WTC11 (cell line): ENCODE results near the gene TMEM259. TPM values are rescaled to one million over a fixed set of nuclear protein-coding genes. Genes with fewer than 3 reads are reported as not detected.
A peak's percentile ranks its signal among the peaks of the same experiment; 100 is the strongest.

Experiments
- ATAC-seq: fragments of 200-7000 bp; cut with Tn5 transposase; 2 replicates; pipeline ENCODE4 v1.10.0; 2021; ENCODE audit warnings: mild to moderate bottlenecking, moderate library complexity
- CTCF ChIA-PET: fragments of 300-600 bp; sonication (Branson Sonifier 250); formaldehyde crosslinking; loops from one replicate; lab custom pipeline; 2021; ENCODE audit warnings: antibody characterized with exemption; lab: Charles Lee
- POLR2A ChIA-PET: fragments of 350-600 bp; sonication (Branson Sonifier 250); formaldehyde crosslinking; loops from one replicate; lab custom pipeline; 2021; ENCODE audit warnings: antibody characterized with exemption; lab: Charles Lee
- DNase-seq: peaks from one replicate; pipeline ENCODE4 v3.0.0; 2021; ENCODE audit warnings: low spot score
- H3K27ac Mint-ChIP-seq: 2 replicates; pipeline ENCODE4 v1.8.0; 2021; ENCODE audit warnings: mixed read lengths
- H3K27me3 Mint-ChIP-seq: 2 replicates; pipeline ENCODE4 v1.8.0; 2021; ENCODE audit warnings: low read depth, mild to moderate bottlenecking, moderate library complexity, mixed read lengths
- H3K36me3 Mint-ChIP-seq: 2 replicates; pipeline ENCODE4 v1.8.0; 2021; ENCODE audit warnings: mixed read lengths
- H3K4me1 Mint-ChIP-seq: 2 replicates; pipeline ENCODE4 v1.8.0; 2022; ENCODE audit warnings: mixed read lengths
- H3K4me3 Mint-ChIP-seq: 2 replicates; pipeline ENCODE4 v1.8.0; 2021; ENCODE audit warnings: mild to moderate bottlenecking, moderate library complexity, mixed read lengths
- H3K9me3 Mint-ChIP-seq: 2 replicates; pipeline ENCODE4 v1.8.0; 2021; ENCODE audit warnings: mixed read lengths
- ARID4B ChIP-seq: sonication (generic); formaldehyde crosslinking; IDR thresholded peaks from 2 replicates; pipeline ENCODE4 v1.8.0; 2023; ENCODE audit warnings: missing genetic modification reagents, mild to moderate bottlenecking, borderline replicate concordance
- ATF2 ChIP-seq: sonication (generic); formaldehyde crosslinking; IDR thresholded peaks from 2 replicates; pipeline ENCODE4 v1.8.1; 2022; ENCODE audit warnings: low read depth, missing genetic modification reagents, borderline replicate concordance
- CBFB ChIP-seq: sonication (generic); formaldehyde crosslinking; IDR thresholded peaks from 2 replicates; pipeline ENCODE4 v1.8.1; 2022; ENCODE audit warnings: mild to moderate bottlenecking, low read depth, missing genetic modification reagents
- CTCF ChIP-seq: fragments of 200-600 bp; IDR thresholded peaks from 2 replicates; pipeline ENCODE4 v1.8.0; 2022; ENCODE audit warnings: antibody characterized with exemption
- EMX1 ChIP-seq: fragments of 250-450 bp; sonication (Bioruptor Pico); IDR thresholded peaks from 2 replicates; pipeline ENCODE4 v1.8.0; 2021; ENCODE audit warnings: mild to moderate bottlenecking
- FOXP4 ChIP-seq: sonication (generic); formaldehyde crosslinking; IDR thresholded peaks from 2 replicates; pipeline ENCODE4 v1.8.0; 2022; ENCODE audit warnings: mild to moderate bottlenecking, missing genetic modification reagents
- GRHL2 ChIP-seq: fragments of 250-450 bp; sonication (Bioruptor Pico); IDR thresholded peaks from 2 replicates; pipeline ENCODE4 v1.8.0; 2022; ENCODE audit warnings: mild to moderate bottlenecking, moderate library complexity; ENCODE audit not compliant: insufficient replicate concordance, severe bottlenecking
- IRF1 ChIP-seq: sonication (generic); formaldehyde crosslinking; IDR thresholded peaks from 2 replicates; pipeline ENCODE4 v1.8.0; 2023; ENCODE audit warnings: missing genetic modification reagents
- MYBL2 ChIP-seq: sonication (generic); formaldehyde crosslinking; IDR thresholded peaks from 2 replicates; pipeline ENCODE4 v1.8.1; 2023; ENCODE audit warnings: mild to moderate bottlenecking, moderate library complexity, missing genetic modification reagents
- OVOL2 ChIP-seq: fragments of 250-450 bp; sonication (Bioruptor Pico); IDR thresholded peaks from 2 replicates; pipeline ENCODE4 v1.9.0; 2021; ENCODE audit warnings: mild to moderate bottlenecking, borderline replicate concordance
- RORB ChIP-seq: fragments of 250-450 bp; sonication (Bioruptor Pico); IDR thresholded peaks from 2 replicates; pipeline ENCODE4 v1.9.0; 2021; ENCODE audit warnings: mild to moderate bottlenecking
- TCF7 ChIP-seq: sonication (generic); formaldehyde crosslinking; IDR thresholded peaks from 2 replicates; pipeline ENCODE4 v1.8.0; 2022; ENCODE audit warnings: mild to moderate bottlenecking, low read depth, missing genetic modification reagents, moderate library complexity
- ZBTB21 ChIP-seq: sonication (generic); formaldehyde crosslinking; IDR thresholded peaks from 2 replicates; pipeline ENCODE4 v1.8.1; 2023; ENCODE audit warnings: mild to moderate bottlenecking, missing genetic modification reagents, borderline replicate concordance
- ZNF263 ChIP-seq: sonication (generic); formaldehyde crosslinking; IDR thresholded peaks from 2 replicates; pipeline ENCODE4 v1.8.1; 2022; ENCODE audit warnings: low read depth, mild to moderate bottlenecking, moderate library complexity, missing genetic modification reagents
- ZNF425 ChIP-seq: fragments of 250-450 bp; sonication (Bioruptor Pico); conservative IDR thresholded peaks from 2 replicates; pipeline ENCODE4 v1.9.0; 2021; ENCODE audit warnings: mild to moderate bottlenecking
- ZNF512 ChIP-seq: sonication (generic); formaldehyde crosslinking; IDR thresholded peaks from 2 replicates; pipeline ENCODE4 v1.8.1; 2022; ENCODE audit warnings: missing genetic modification reagents, borderline replicate concordance
- ZSCAN18 ChIP-seq: fragments of 250-450 bp; sonication (Bioruptor Pico); IDR thresholded peaks from 2 replicates; pipeline ENCODE4 v2.1.2; 2022; ENCODE audit warnings: mild to moderate bottlenecking, moderate library complexity
- total RNA-seq: library from RNA; stranded (reverse); gene quantifications from 3 replicates; pipeline ENCODE4 v1.2.3, GENCODE V29; 2021

The TMEM259 gene
- total RNA-seq, 1 experiment from 2014 or later = 202 TPM

GRCh38 chr19:1039646-1040475, 18.9 kb upstream of the TMEM259 start, which contains the start of gene ABCA7 (continued):
- no peak for TF ChIP-seq CTCF
- TF ChIP-seq RORB = no peak
- peak; percentile 45; the same call in 1 of the 2 replicates for TF ChIP-seq ZNF425 (CRISPR knock-in tag)
- no peak for TF ChIP-seq IRF1 (CRISPR knock-in tag)
- no peak for TF ChIP-seq CBFB (CRISPR knock-in tag)
- TF ChIP-seq ZSCAN18 = no peak

GRCh38 chr19:1038978-1039645, 18.2 kb upstream of the TMEM259 start:
- Mint-ChIP-seq H3K27me3 (no peaks in the 10 kb centered on the region), H3K4me1 (peaks cover 12% of the 10 kb centered on the region), H3K36me3 (peaks cover 28% of the 10 kb centered on the region), H3K4me3 (peak overlapping the region; percentile 84), H3K9me3 (no peaks in the 10 kb centered on the region), H3K27ac (peak overlapping the region; percentile 90)
- ATAC-seq (no peak), DNase-seq (no peak)
- CTCF ChIA-PET = interaction anchor here (0.5 to 3.4 kb wide), 12 partner anchors 10 to 182 kb away, joined by 3 to 29 read pairs (median 5); partner anchors contain the start of genes ARHGAP45 and CNN2
- POLR2A ChIA-PET = interaction anchor here (0.5 to 3.2 kb wide), 9 partner anchors 7 to 179 kb away, joined by 3 to 70 read pairs (median 4); partner anchors contain the start of genes ARHGAP45, CNN2 and RNU6-2
- TF ChIP-seq OVOL2 (CRISPR knock-in tag) (no peak), MYBL2 (no peak), ARID4B (CRISPR knock-in tag) (no peak), ZNF512 (no peak), ZNF263 (CRISPR knock-in tag) (no peak), TCF7 (no peak), GRHL2 (CRISPR knock-in tag) (no peak), ZBTB21 (CRISPR knock-in tag) (no peak), FOXP4 (CRISPR knock-in tag) (no peak), EMX1 (CRISPR knock-in tag) (no peak), ATF2 (CRISPR knock-in tag) (no peak)
